Measurements from ENCODE around the gene PRKN.

DNA sequence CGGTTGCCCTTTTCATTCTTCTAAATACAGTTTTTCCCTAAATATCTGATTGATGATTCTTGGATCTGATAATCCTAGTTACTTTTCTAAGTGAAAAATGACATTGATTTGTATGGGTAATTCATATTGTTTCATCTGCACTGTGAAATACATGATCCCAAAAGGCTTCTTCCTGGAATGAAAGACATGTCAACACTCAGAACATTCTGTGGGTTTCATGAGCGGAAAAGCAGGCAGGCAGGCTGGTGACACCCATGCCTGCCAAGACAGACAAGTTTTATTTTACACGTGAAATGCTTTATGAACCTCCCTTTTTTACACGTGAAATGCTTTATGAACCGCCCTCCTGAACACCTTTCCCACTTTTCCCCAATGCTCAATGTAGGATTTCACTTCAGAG is 105.0 kb downstream of the PRKN start:
- TF ChIP-seq POLR2A (IDR thresholded peaks at IDR 0.05), result no peak
- TF ChIP-seq, protein P1, sequence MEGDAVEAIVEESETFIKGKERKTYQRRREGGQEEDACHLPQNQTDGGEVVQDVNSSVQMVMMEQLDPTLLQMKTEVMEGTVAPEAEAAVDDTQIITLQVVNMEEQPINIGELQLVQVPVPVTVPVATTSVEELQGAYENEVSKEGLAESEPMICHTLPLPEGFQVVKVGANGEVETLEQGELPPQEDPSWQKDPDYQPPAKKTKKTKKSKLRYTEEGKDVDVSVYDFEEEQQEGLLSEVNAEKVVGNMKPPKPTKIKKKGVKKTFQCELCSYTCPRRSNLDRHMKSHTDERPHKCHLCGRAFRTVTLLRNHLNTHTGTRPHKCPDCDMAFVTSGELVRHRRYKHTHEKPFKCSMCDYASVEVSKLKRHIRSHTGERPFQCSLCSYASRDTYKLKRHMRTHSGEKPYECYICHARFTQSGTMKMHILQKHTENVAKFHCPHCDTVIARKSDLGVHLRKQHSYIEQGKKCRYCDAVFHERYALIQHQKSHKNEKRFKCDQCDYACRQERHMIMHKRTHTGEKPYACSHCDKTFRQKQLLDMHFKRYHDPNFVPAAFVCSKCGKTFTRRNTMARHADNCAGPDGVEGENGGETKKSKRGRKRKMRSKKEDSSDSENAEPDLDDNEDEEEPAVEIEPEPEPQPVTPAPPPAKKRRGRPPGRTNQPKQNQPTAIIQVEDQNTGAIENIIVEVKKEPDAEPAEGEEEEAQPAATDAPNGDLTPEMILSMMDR (IDR thresholded peaks at IDR 0.05), result no peak
